ENCODE measurements around the gene ERBIN. TPM values are rescaled to one million over a fixed set of nuclear protein-coding genes. Genes with fewer than 3 reads are reported as not detected.

ERBIN gene
- polyA plus RNA-seq, 1 of the 3 experiments (the other 2 are of a cell fraction) = 10.3 TPM

- TF ChIP-seq CTCF (IDR thresholded peaks at IDR 0.05) (no peak), MEF2A (IDR thresholded peaks at IDR 0.05; ENCODE audit: borderline replicate concordance, low read depth) (no peak), RAD21 (IDR thresholded peaks at IDR 0.05; ENCODE audit: low read length) (no peak), TAF1 (IDR thresholded peaks at IDR 0.05; ENCODE audit: borderline replicate concordance, low read depth, low read length) (no peak), YY1 (IDR thresholded peaks at IDR 0.05; ENCODE audit: low read depth) (no peak), POLR2AphosphoS5 (IDR thresholded peaks at IDR 0.05; ENCODE audit: low read depth, low read length) (no peak), NFIC (IDR thresholded peaks at IDR 0.05; ENCODE audit: borderline replicate concordance) (no peak)
- Histone ChIP-seq H3F3A (replicated peaks; ENCODE audit: insufficient read depth) (peaks cover 13% of the 10 kb centered on the region), H3K9ac (no peak overlapping the region), H3K27me3 (ENCODE audit: insufficient read depth) (no peaks in the 10 kb centered on the region), H3K27ac (ENCODE audit: low read depth in 2 of 2, low read length in 1 of 2) (no peak overlapping the region), H3K79me2 (ENCODE audit: insufficient read depth) (peaks cover 100% of the 10 kb centered on the region), H3K36me3 (replicated peaks in 1 of 2; ENCODE audit: control insufficient read depth in 1 of 2, insufficient read depth in 2 of 2, low read length in 1 of 2) (peaks cover 6 to 17% of the 10 kb centered on the region in 2 experiments), H3K4me3 (ENCODE audit: low read depth in 2 of 2, low read length in 1 of 2) (no peak overlapping the region), H3K9me3 (no peaks in the 10 kb centered on the region), H2AFZ (ENCODE audit: low read depth) (no peak overlapping the region), H3K4me2 (no peak overlapping the region), H3K4me1 (ENCODE audit: control insufficient read depth in 1 of 2, insufficient read depth in 2 of 2, low read depth in 1 of 2, low read length in 1 of 2) (peaks cover 2 to 16% of the 10 kb centered on the region in 2 experiments; a peak in 2 of 4 replicates), H3K9me2 (no peaks in the 10 kb centered on the region), H4K20me1 (ENCODE audit: insufficient read depth) (peaks cover 99% of the 10 kb centered on the region)
- WGBS (ENCODE audit: low lambda C conversion rate) = 91% methylated on average over 2 of the region's 2 CpGs
- ChIA-PET CTCF (interaction anchor here (1.4 kb wide), 1 partner anchor 9 kb away, joined by 3 read pairs; no protein-coding TSS in a partner anchor), POLR2A (no interaction called here)
- no peak for DNase-seq
These were observed 6.9 kb downstream of the ERBIN start for GRCh38 chr5:65933295-65933694.

DNA sequence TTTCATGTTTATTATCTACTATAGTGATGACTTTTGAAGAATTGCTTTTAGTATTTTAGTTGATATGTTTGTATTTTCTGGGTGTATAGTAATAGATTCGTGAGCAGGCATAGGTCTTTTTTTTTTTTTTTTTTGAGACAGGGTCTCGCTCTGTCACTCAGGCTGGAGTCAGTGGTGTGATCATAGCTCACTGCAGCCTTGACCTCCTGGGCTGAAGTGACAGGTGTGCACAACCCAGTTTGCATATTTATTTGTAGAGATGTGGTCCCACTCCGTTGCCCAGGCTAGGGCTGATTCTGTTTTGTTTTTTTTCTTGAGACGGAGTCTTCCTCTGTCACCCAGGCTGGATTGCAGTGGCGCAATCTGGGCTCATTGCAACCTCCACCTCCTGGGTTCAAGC is 11.9 kb downstream of the ERBIN start:
- Histone ChIP-seq H3K36me3 (replicated peaks in 1 of 2; ENCODE audit: control insufficient read depth in 1 of 2, insufficient read depth in 2 of 2, low read length in 1 of 2) (peaks cover 0 to 11% of the 10 kb centered on the region in 2 experiments), H4K20me1 (ENCODE audit: insufficient read depth) (peaks cover 76% of the 10 kb centered on the region), H3F3A (replicated peaks; ENCODE audit: insufficient read depth) (peaks cover 10% of the 10 kb centered on the region), H3K9ac (no peak overlapping the region), H3K9me3 (no peaks in the 10 kb centered on the region), H3K27ac (ENCODE audit: low read depth in 2 of 2, low read length in 1 of 2) (no peak overlapping the region), H3K79me2 (ENCODE audit: insufficient read depth) (peaks cover 90% of the 10 kb centered on the region), H3K9me2 (no peaks in the 10 kb centered on the region), H3K4me1 (ENCODE audit: control insufficient read depth in 1 of 2, insufficient read depth in 2 of 2, low read depth in 1 of 2, low read length in 1 of 2) (0 out of 4 replicates have a peak, but pooled peaks cover 0 to 7% of the 10 kb centered on the region in 2 experiments), H2AFZ (ENCODE audit: low read depth) (no peak overlapping the region), H3K4me3 (ENCODE audit: low read depth in 2 of 2, low read length in 1 of 2) (no peak overlapping the region), H3K27me3 (ENCODE audit: insufficient read depth) (no peaks in the 10 kb centered on the region), H3K4me2 (no peak overlapping the region)
- TF ChIP-seq TAF1 (IDR thresholded peaks at IDR 0.05; ENCODE audit: borderline replicate concordance, low read depth, low read length) (no peak), RFX5 (IDR thresholded peaks at IDR 0.05; ENCODE audit: low read length) (no peak), MXI1 (IDR thresholded peaks at IDR 0.05; ENCODE audit: low read depth, low read length) (no peak), JUND (IDR thresholded peaks at IDR 0.05) (no peak), YY1 (IDR thresholded peaks at IDR 0.05; ENCODE audit: low read depth) (no peak)
- WGBS (ENCODE audit: low lambda C conversion rate) = 98% methylated on average over 5 of the region's 5 CpGs
- ChIA-PET CTCF (no interaction called here), POLR2A (no interaction called here)
- no peak for DNase-seq

GRCh38 chr5:65943771-65944170 is 17.4 kb downstream of the ERBIN start:
- no peak overlapping the region for H3K9ac ChIP-seq
- CTCF ChIA-PET = interaction anchor here (1.9 kb wide), 1 partner anchor 12 kb away, joined by 4 read pairs; no protein-coding TSS in a partner anchor
- no peaks in the 10 kb centered on the region for H3K27me3 ChIP-seq (ENCODE audit: insufficient read depth)
- WGBS (ENCODE audit: low lambda C conversion rate) = 95% methylated on average over 5 of the region's 5 CpGs
- H3K36me3 ChIP-seq (replicated peaks in 1 of 2; ENCODE audit: control insufficient read depth in 1 of 2, insufficient read depth in 2 of 2, low read length in 1 of 2) = peaks cover 0 to 25% of the 10 kb centered on the region in 2 experiments
- peaks cover 11% of the 10 kb centered on the region for H3F3A ChIP-seq (replicated peaks; ENCODE audit: insufficient read depth)
- H3K4me2 ChIP-seq = no peak overlapping the region
- H3K79me2 ChIP-seq (ENCODE audit: insufficient read depth) = peaks cover 90% of the 10 kb centered on the region
- H3K9me2 ChIP-seq = no peaks in the 10 kb centered on the region
- no peaks in the 10 kb centered on the region for H3K4me1 ChIP-seq (ENCODE audit: control insufficient read depth in 1 of 2, insufficient read depth in 2 of 2, low read depth in 1 of 2, low read length in 1 of 2)
- no peak overlapping the region for H3K27ac ChIP-seq (ENCODE audit: low read depth in 2 of 2, low read length in 1 of 2)
- no peaks in the 10 kb centered on the region for H3K9me3 ChIP-seq
- POLR2A ChIA-PET = no interaction called here
- DNase-seq = no peak
- no peak overlapping the region for H2AFZ ChIP-seq (ENCODE audit: low read depth)
- peaks cover 72% of the 10 kb centered on the region for H4K20me1 ChIP-seq (ENCODE audit: insufficient read depth)
- no peak overlapping the region for H3K4me3 ChIP-seq (ENCODE audit: low read depth in 2 of 2, low read length in 1 of 2)
- no peak for TF ChIP-seq POLR2AphosphoS5 (IDR thresholded peaks at IDR 0.05; ENCODE audit: low read depth, low read length)
- no peak for TF ChIP-seq FOXJ3 (CRISPR knock-in tag; IDR thresholded peaks at IDR 0.05)
- TF ChIP-seq JUND (IDR thresholded peaks at IDR 0.05) = no peak
- TF ChIP-seq, protein P1, sequence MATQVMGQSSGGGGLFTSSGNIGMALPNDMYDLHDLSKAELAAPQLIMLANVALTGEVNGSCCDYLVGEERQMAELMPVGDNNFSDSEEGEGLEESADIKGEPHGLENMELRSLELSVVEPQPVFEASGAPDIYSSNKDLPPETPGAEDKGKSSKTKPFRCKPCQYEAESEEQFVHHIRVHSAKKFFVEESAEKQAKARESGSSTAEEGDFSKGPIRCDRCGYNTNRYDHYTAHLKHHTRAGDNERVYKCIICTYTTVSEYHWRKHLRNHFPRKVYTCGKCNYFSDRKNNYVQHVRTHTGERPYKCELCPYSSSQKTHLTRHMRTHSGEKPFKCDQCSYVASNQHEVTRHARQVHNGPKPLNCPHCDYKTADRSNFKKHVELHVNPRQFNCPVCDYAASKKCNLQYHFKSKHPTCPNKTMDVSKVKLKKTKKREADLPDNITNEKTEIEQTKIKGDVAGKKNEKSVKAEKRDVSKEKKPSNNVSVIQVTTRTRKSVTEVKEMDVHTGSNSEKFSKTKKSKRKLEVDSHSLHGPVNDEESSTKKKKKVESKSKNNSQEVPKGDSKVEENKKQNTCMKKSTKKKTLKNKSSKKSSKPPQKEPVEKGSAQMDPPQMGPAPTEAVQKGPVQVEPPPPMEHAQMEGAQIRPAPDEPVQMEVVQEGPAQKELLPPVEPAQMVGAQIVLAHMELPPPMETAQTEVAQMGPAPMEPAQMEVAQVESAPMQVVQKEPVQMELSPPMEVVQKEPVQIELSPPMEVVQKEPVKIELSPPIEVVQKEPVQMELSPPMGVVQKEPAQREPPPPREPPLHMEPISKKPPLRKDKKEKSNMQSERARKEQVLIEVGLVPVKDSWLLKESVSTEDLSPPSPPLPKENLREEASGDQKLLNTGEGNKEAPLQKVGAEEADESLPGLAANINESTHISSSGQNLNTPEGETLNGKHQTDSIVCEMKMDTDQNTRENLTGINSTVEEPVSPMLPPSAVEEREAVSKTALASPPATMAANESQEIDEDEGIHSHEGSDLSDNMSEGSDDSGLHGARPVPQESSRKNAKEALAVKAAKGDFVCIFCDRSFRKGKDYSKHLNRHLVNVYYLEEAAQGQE (IDR thresholded peaks at IDR 0.05; ENCODE audit: low read depth, low read length) = no peak
- no peak for TF ChIP-seq YY1 (IDR thresholded peaks at IDR 0.05; ENCODE audit: low read depth)
- TF ChIP-seq MEF2A (IDR thresholded peaks at IDR 0.05; ENCODE audit: borderline replicate concordance, low read depth) = no peak
- TF ChIP-seq PBX3 (IDR thresholded peaks at IDR 0.05) = no peak
- TF ChIP-seq RXRA (IDR thresholded peaks at IDR 0.05; ENCODE audit: borderline replicate concordance, low read depth) = no peak
- no peak for TF ChIP-seq FOXM1 (IDR thresholded peaks at IDR 0.05; ENCODE audit: low read depth)
- TF ChIP-seq ELF1 (IDR thresholded peaks at IDR 0.05) = no peak
- no peak for TF ChIP-seq SIN3A (IDR thresholded peaks at IDR 0.05; ENCODE audit: borderline replicate concordance, low read depth, low read length)

All from SK-N-SH (cell line).